Brain pericyte (primary cell): ENCODE measurements around the gene CCL21.
A peak's percentile ranks its signal among the peaks of the same experiment; 100 is the strongest.

Experiments
- DNase-seq: peaks from one replicate; pipeline ENCODE4 v3.0.0-alpha.2; 2012; ENCODE audit warnings: low read depth, low spot score

The CCL21 gene

DNA sequence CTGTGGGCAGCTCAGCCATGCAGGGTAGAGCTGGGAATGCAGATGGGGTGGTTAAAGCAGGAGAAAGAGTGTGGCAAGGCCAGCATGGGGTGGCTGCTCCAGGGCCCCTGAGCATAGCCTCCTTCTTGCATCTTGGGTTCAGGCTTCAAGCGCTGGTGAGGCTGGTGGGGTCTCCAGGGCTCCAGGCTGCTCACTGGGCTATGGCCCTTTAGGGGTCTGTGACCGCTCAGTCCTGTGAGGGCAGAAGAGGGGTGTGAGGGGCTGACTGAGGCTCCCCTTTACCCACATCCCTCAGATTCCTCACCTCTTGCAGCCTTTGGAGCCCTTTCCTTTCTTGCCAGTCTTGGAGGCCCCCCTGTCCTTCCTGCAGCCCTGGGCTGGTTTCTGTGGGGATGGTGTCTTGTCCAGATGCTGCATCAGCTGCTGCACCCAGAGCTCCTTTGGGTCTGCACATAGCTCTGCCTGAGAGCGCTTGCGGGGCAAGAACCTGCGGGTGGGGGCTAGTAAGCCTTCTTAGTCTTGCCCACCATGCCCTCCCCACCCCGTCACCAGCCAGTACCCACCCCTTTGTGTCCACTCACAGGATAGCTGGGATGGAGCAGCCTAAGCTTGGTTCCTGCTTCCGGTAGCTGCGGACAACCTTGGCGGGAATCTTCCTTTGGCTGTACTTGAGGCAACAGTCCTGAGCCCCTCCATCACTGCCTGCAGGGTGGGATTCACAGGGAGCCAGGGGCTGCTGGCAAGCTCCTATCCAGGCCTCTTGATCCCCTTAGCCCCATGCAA is 549 bp downstream of the CCL21 start:
- DNase-seq: no peak

GRCh38 chr9:34707130-34707529 is 2.8 kb downstream of the CCL21 start:
- DNase-seq: no peak

- peak; percentile 62 for DNase-seq
These were observed 7.9 kb downstream of the CCL21 start for GRCh38 chr9:34701769-34702736.

DNA sequence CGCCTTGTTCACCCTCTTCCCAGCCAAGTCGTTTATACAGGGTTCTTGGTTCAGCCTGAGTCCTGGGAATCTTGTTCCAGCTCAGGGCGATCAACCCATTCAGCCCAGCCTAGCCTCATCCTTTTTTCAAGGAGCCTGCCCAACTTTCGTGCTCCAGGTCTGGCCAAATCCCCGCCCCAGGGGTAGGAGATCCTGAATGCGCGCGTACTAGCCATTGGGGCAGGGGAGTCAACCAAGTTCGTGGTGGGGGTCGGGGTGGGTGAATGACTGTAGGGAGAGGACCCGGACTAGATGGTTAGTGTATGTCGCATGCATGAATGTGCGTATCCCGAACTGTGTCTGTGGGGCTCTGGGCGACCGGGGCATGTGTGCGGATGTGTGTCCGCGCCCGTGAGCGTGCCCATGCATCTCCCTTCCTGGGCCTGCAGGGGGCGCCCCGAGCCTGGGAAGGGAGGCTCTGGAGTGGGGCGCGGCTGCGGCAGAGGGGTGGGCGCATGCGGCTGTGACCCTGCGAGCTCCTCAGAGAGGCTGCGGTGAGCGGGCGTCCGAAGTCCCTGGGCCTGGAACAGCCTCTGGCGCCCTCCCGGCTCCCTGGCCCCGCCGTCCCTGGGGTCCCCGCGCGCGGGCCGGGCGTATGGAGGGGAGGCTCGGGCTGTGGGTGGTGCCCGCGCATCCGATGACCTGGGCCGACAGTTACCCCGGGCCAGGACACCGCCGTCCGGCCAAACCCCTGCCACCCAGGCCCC is 8.7 kb downstream of the CCL21 start:
- DNase-seq: no peak

GRCh38 chr9:34694811-34695210 is 15.1 kb downstream of the CCL21 start:
- DNase-seq: no peak

- no peak for DNase-seq
These were observed 16.4 kb downstream of the CCL21 start for GRCh38 chr9:34693560-34693959.

DNA sequence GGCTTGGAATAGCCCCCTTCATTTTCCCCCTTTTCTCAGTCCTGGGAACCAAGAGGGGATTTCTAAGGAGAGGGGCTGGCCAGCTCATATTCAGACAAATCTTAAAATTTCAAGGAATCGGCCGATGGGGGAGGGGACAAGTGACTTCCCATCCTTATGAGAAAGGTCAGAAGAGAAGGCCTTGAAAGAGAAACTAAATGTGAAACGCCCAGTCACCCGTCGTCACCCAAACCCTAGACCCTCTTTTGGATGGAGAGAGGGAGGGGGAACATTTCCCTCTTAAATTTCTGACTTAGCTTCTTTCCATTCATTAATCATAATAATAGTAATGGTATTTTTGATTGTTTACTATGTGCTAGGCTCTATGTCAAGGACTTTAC is 18.0 kb downstream of the CCL21 start:
- DNase-seq: no peak

DNA sequence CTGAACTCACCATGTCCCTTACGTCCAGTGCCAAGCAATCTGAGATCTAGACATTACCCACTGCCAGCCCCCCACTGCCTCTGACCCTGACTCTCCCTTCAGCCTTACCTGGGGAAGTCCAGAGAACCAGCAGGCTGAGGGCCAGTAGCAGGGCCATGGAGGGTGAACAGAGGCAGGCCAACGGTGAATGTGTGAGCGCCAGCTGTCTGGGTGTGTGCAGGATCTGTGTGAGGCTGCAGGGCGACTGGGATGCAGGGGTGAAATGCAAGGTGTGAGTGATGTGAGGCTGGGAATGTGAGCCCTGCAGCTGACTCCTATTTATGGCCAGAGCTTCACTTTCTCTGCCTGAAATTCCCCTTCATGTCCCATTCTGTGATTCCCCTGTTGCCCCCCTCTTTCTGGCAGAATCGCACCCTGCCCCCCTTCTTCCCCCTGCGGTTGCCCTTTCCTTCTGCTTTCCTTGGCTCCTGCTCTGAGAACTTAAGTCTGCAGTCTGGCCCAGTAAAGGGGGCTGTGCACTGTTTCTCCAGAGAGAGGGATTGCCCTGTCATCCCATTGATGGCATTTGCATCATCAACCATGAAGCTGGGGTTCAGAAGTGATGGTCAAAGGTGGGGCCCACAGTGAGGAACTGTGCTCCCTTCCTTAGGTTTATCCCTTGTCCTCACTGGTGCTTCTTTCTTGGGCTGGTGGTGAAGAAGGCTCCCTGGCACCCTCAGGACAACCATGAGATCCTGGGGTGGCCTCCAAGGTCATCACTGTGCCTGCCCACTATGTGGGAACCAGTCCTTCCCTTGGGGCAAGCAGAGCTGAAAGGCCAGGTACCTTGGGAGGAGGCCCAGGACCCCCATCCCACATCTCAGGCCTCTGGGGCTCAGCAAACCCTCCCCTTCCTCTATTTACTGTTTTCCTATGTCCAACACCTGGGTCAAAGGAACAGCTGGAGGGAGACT is 18.7 kb downstream of the CCL21 start, which contains the start of gene CCL19:
Gene CCL19 (minus strand): TSS at position 294 of the 953 bp plus-strand sequence. CDS start 137 bp downstream, at position 157.
- DNase-seq: no peak

- DNase-seq: no peak
These were observed 20.4 kb downstream of the CCL21 start for GRCh38 chr9:34689512-34689911.

DNA sequence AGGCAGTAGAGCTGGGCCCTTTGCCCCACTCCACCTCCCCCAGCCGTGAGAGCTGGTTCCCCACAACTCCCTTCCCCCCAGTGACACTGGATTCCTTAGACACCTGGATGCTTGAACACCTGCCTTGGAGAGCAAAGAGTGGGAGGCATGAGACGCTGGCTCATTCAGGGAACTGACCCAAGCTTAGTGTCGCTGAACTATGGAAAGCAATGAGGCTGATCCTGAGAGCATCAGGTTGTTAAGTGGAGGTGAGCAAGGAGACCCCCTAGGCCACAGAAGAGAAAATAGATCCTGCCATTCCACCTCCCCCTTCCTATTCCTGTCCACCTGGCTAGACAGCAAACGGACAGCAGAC is 20.8 kb downstream of the CCL21 start:
- no peak for DNase-seq

DNA sequence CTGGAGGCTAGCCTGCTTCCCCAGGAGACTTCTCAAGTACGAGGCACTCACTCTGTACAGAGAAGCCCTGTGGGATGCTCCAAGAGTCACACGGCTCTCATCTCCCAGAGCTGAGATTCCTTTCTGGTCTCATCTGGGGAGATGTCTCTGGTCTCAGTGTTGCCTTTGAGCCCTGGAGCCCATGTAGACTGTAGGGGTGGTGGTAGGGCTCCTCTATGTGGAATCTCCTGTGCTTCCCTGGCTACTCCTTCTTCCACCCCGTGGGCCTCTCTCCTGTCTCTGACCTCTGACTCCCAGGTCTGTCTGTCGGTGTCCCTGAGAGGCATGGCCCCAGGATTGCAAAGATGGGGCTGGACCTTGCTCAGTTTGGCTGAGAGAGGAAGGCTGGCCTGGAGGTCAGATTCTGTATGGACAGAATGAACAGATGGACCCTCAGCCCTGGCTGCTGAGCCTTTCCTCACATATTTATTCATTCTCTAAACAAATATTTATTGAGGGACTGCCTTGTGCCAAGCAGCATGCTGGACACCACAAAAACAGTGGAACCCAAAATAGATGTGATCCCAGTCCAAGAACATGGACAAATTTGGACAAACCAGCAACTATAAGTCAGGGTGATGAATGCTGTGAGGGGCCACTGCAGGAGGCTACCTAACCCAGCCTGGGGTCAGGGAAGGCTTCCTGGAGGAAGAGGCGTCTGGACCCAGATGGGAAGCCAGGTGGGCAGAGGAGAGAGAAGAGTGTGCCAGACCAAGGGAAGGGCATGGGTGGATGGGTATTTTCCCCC is 21.4 kb downstream of the CCL21 start:
- DNase-seq: no peak

DNA sequence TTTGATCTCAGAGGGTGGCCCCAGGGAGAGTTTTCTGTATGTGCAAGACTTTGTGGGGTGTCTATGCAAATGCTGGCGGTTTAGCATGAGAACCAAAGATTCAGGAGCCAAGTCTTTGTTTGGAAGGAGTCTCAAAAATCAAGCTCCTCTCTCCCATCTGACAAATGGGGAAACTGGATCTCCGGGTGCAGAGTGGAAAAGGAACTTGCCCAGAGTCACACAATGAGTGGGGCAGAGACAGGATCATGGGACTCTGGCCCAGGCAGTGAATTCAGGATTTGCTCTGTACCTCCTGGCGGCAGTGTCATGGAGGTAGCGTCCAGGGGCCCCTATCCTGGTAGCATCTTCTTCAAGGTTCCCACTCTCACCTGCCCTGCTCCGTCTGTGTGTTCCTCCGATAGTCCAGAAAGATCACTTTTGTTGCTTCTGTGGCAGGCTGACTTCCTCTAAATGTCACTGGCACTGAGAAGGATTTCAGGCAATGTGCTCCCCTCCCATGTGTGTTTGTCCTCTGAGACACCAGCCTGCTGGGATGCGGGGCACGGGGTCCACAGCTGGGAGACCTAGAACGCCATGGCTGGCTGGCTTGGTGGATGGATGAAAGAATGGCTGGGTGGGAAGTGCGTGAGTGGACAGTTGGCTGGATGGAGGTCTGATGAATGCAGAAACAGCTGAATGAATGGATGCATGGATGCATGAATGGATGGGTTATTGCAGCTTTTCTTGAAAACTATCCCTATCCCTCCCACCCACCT is 22.5 kb downstream of the CCL21 start:
- no peak for DNase-seq

GRCh38 chr9:34686732-34687131 is 23.2 kb downstream of the CCL21 start:
- no peak for DNase-seq

GRCh38 chr9:34686231-34686630 is 23.7 kb downstream of the CCL21 start:
- DNase-seq: no peak

- no peak for DNase-seq
These were observed 24.3 kb downstream of the CCL21 start for GRCh38 chr9:34685591-34685990.

- DNase-seq: no peak
These were observed 25.1 kb downstream of the CCL21 start for GRCh38 chr9:34684816-34685215.

GRCh38 chr9:34684145-34684544 is 25.8 kb downstream of the CCL21 start:
- no peak for DNase-seq

- DNase-seq: no peak
These were observed 34.1 kb downstream of the CCL21 start for GRCh38 chr9:34675869-34676268.

GRCh38 chr9:34675048-34675714 is 34.8 kb downstream of the CCL21 start:
- no peak for DNase-seq
